ENCODE data around the gene NSG1. TPM values are rescaled to one million over a fixed set of nuclear protein-coding genes. Genes with fewer than 3 reads are reported as not detected.

The NSG1 gene
- polyA plus RNA-seq, 2 of the 4 experiments (the other 2 are of a cell fraction): 0.26 to 0.34 TPM

Other genes with a start within 250 kb of the NSG1 start
- gene OTOP1, start 160.2 kb upstream of the NSG1 start, polyA plus RNA-seq (2011; rRNA removed): not detected in 2 replicates
- not detected in 3 replicates for gene OTOP1, start 160.2 kb upstream of the NSG1 start, polyA plus RNA-seq (2017; fragmentation: RNase III; extraction: RNeasy Plus Mini Kit Qiagen cat#74134 plus additional on column Dnase treatment)
- gene TMEM128, start 138.9 kb upstream of the NSG1 start, polyA plus RNA-seq (2011; rRNA removed): 22.9 and 29.1 TPM in 2 replicates
- 12.7 to 15.9 TPM (median 13.9 TPM) in 3 replicates for gene TMEM128, start 138.9 kb upstream of the NSG1 start, polyA plus RNA-seq (2017; fragmentation: RNase III; extraction: RNeasy Plus Mini Kit Qiagen cat#74134 plus additional on column Dnase treatment)
- gene LYAR, start 96.9 kb upstream of the NSG1 start, polyA plus RNA-seq (2011; rRNA removed): 12.6 and 20.5 TPM in 2 replicates
- gene LYAR, start 96.9 kb upstream of the NSG1 start, polyA plus RNA-seq (2017; fragmentation: RNase III; extraction: RNeasy Plus Mini Kit Qiagen cat#74134 plus additional on column Dnase treatment): 26.4 to 29.1 TPM (median 28.1 TPM) in 3 replicates
- gene ZBTB49, start 96.9 kb upstream of the NSG1 start, polyA plus RNA-seq (2011; rRNA removed): 3.1 and 4.1 TPM in 2 replicates
- 1.9 to 2.2 TPM (median 2.0 TPM) in 3 replicates for gene ZBTB49, start 96.9 kb upstream of the NSG1 start, polyA plus RNA-seq (2017; fragmentation: RNase III; extraction: RNeasy Plus Mini Kit Qiagen cat#74134 plus additional on column Dnase treatment)
- gene STX18, start 154.9 kb downstream of the NSG1 start, polyA plus RNA-seq (2011; rRNA removed): 15.1 and 19.6 TPM in 2 replicates
- 13.4 to 15.5 TPM (median 14.8 TPM) in 3 replicates for gene STX18, start 154.9 kb downstream of the NSG1 start, polyA plus RNA-seq (2017; fragmentation: RNase III; extraction: RNeasy Plus Mini Kit Qiagen cat#74134 plus additional on column Dnase treatment)